ENCODE results near the gene TCEAL4.

The TCEAL4 gene

DNA sequence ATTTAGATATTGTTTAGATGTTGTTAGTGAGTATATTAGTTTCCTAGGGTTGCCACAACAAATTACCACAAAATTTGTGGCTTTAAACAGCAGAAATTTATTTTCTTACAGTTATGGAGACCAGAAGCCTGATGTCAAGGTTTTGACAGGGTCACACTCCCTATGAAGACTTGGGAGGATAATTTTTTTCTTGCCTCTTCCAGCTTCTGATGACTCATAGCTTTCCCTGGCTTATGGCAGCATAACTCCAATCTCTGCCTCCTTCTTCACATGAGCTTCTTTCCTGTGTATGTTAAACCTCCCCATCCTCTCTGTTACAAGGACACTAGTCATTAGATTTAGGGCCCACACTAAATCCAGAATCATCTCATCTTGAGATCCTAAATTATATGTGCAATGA, 45.2 kb upstream of the TCEAL4 start:
- no peak overlapping the region for H3K4me3 ChIP-seq (ENCODE audit: control insufficient read depth, low read depth, low read length)
- TF ChIP-seq, protein P1, sequence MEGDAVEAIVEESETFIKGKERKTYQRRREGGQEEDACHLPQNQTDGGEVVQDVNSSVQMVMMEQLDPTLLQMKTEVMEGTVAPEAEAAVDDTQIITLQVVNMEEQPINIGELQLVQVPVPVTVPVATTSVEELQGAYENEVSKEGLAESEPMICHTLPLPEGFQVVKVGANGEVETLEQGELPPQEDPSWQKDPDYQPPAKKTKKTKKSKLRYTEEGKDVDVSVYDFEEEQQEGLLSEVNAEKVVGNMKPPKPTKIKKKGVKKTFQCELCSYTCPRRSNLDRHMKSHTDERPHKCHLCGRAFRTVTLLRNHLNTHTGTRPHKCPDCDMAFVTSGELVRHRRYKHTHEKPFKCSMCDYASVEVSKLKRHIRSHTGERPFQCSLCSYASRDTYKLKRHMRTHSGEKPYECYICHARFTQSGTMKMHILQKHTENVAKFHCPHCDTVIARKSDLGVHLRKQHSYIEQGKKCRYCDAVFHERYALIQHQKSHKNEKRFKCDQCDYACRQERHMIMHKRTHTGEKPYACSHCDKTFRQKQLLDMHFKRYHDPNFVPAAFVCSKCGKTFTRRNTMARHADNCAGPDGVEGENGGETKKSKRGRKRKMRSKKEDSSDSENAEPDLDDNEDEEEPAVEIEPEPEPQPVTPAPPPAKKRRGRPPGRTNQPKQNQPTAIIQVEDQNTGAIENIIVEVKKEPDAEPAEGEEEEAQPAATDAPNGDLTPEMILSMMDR (IDR thresholded peaks at IDR 0.05; ENCODE audit: control insufficient read depth, insufficient read depth, low read depth, low read length, missing control alignments) = no peak
- DNase-seq (ENCODE audit: low read depth) = no peak

DNA sequence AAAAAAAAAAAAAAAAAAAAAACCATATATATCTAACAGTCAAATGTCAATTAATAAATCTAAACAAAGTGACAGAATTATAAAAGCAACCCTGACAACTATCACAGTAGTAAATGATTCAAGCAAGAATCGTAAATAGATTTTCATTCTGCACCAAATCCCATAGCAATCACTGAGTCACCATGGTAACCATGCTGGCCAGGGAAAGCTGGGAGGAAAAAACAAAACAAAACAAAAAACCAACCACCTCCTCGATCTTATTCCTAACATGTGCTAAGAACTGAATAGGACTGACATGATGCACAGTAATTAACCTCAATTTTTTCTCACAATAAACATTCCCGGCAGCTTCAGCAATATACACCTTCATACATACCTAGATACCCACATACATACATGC, 35.4 kb upstream of the TCEAL4 start:
- no peak for DNase-seq (ENCODE audit: low read depth)
- H3K4me3 ChIP-seq (ENCODE audit: control insufficient read depth, low read depth, low read length) = no peak overlapping the region
- TF ChIP-seq, protein P1 (IDR thresholded peaks at IDR 0.05; ENCODE audit: control insufficient read depth, insufficient read depth, low read depth, low read length, missing control alignments) = no peak

DNA sequence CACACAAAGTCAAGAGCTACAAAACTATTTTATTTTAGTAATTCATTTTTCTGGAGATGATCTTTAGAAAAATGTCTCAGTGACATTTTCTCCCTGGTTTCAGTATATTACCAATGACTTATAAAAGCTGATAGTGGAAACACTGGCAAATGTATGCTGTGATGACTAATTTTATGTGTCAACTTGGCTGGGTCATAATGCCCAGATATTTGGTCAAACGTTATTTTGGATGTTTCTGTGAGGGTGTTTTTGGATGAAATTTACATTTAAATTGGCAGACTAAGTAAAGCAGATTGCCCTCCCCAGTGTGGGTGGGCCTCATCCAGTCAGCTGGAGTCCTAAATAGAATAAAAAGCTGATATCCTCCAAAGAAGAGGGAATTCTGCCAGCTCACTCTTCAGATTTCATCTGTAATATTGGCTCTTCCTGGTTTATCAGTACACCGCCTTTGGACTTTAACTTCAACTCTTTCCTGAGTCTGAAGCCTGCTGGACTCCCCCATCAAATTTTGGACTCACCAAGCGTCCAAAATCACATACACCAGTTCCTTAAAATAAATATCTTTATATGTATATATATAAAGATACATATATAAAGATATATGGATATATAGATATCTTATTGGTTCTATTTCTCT, 34.8 kb upstream of the TCEAL4 start:
- H3K4me3 ChIP-seq (ENCODE audit: control insufficient read depth, low read depth, low read length) = no peak overlapping the region
- TF ChIP-seq, protein P1 (IDR thresholded peaks at IDR 0.05; ENCODE audit: control insufficient read depth, insufficient read depth, low read depth, low read length, missing control alignments) = no peak
- no peak for DNase-seq (ENCODE audit: low read depth)

DNA sequence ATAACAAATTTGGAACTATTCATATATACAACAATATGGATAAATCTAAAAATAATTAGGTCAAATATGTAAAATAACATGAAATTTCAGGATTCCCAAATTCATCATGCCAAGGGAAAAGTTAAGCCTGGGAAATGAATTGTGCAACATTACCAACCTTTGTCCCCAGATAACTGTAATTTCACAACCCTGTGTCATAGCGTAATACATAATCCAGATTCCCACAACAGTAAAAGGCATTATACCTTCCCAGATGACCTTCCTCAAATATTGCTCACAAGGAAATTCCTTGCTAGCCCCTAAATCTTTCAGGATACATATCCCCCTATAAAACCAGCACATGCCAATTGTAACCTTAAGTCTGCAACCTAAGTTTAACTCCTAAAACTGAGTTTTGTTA, 33.1 kb upstream of the TCEAL4 start:
- DNase-seq (ENCODE audit: low read depth) = no peak
- no peak overlapping the region for H3K4me3 ChIP-seq (ENCODE audit: control insufficient read depth, low read depth, low read length)
- TF ChIP-seq, protein P1 (IDR thresholded peaks at IDR 0.05; ENCODE audit: control insufficient read depth, insufficient read depth, low read depth, low read length, missing control alignments) = no peak

DNA sequence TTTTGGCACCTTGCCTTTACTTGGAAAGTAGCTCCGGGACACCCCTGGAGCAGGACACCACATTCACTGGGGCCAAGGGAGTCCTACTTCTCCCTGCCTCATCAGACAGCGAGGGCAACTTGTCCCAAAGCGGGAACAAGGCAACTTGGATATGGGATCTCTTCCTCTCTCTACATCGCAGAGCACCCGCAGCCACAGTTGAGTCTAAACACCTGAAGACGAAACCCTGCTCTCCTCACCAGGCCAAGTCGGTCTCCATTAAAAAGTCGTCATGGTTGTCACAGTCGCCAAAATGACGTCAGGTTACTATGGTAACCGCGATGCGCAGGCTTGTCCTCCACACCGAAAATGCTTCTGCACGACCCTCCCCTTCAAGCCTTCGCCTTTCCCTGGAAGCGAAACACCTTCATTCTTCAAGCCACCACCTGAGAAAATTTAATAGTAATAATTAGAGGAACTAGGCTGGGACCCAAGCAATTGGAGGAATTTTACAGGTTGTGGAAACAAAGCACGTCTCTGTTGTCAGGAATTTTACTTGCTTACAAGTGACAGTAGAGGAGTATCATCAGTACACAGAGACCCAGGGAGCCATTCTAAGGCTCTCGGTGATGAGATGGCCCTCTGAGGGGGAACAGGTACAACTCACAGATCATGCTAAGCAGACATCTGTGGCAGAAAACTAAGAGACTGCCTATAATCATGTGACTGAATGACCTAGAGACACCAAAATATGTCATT, 30.5 kb upstream of the TCEAL4 start:
- TF ChIP-seq, protein P1 (IDR thresholded peaks at IDR 0.05; ENCODE audit: control insufficient read depth, insufficient read depth, low read depth, low read length, missing control alignments) = no peak
- no peak overlapping the region for H3K4me3 ChIP-seq (ENCODE audit: control insufficient read depth, low read depth, low read length)
- no peak for DNase-seq (ENCODE audit: low read depth)

DNA sequence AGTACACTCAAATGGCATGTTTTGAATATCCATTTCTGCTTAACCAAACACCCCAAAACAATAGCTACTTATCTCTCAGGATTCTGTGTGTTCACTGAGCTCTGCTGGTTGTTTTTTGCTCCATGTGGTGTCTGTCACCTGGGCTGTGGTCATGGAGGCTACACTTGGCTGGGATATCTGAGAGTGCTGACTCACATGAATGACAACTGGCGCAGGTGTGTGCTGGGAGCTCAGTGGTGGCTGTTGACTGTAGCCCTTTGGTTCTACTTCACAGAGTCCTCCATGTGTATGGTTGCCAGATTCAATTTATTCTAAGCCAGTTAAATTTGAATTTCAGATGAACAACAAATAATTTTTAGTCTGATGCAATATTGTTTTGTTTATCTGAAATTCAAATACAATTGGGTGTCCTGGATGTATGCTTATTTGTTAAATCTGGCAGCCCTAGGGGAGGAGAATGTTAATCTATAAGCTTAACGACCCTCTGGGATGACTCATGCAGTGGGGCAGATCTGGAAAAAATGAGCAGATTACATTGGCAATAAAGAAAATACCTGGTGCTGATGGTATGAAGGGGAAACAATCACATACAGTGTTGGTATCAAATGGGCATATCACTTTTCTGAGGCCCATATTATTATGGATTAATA, 28.2 kb upstream of the TCEAL4 start:
- DNase-seq (ENCODE audit: low read depth) = no peak
- TF ChIP-seq, protein P1 (IDR thresholded peaks at IDR 0.05; ENCODE audit: control insufficient read depth, insufficient read depth, low read depth, low read length, missing control alignments) = no peak
- H3K4me3 ChIP-seq (ENCODE audit: control insufficient read depth, low read depth, low read length) = no peak overlapping the region
